Activated naive CD8-positive, alpha-beta T cell treated with anti-CD3 and anti-CD28 coated beads, Interleukin-2, amount 50 U/mL, for 16 hours (primary cell): ENCODE data around the gene GARNL3.

Experiments used
- DNase-seq: peaks from one replicate; pipeline ENCODE4 v3.0.0-alpha.2; 2020; ENCODE audit warnings: low read depth, low spot score

GARNL3 gene

GRCh38 chr9:127349483-127350113 is 85.0 kb downstream of the GARNL3 start:
- DNase-seq = no peak

- no peak for DNase-seq
Observed at GRCh38 chr9:127351182-127352166, 86.9 kb downstream of the GARNL3 start.

GRCh38 chr9:127353882-127354281 is 89.3 kb downstream of the GARNL3 start:
- no peak for DNase-seq

- no peak for DNase-seq
Observed at GRCh38 chr9:127356906-127357305, 92.3 kb downstream of the GARNL3 start.

- DNase-seq = no peak
Observed at GRCh38 chr9:127358023-127358535, 93.5 kb downstream of the GARNL3 start.

- DNase-seq = no peak
Observed at GRCh38 chr9:127358770-127359169, 94.2 kb downstream of the GARNL3 start.

GRCh38 chr9:127360250-127360649 is 95.7 kb downstream of the GARNL3 start:
- no peak for DNase-seq

- DNase-seq = no peak
Observed at GRCh38 chr9:127360829-127361228, 96.3 kb downstream of the GARNL3 start.

- no peak for DNase-seq
Observed at GRCh38 chr9:127361561-127361960, 97.0 kb downstream of the GARNL3 start.

GRCh38 chr9:127362829-127363228 is 98.3 kb downstream of the GARNL3 start:
- no peak for DNase-seq

- no peak for DNase-seq
Observed at GRCh38 chr9:127365461-127365860, 100.9 kb downstream of the GARNL3 start.

- DNase-seq = no peak
Observed at GRCh38 chr9:127366594-127366993, 102.0 kb downstream of the GARNL3 start.

GRCh38 chr9:127368852-127369402 is 104.4 kb downstream of the GARNL3 start:
- no peak for DNase-seq

- DNase-seq = no peak
Observed at GRCh38 chr9:127369428-127369827, 104.9 kb downstream of the GARNL3 start.

GRCh38 chr9:127370147-127370579 is 105.6 kb downstream of the GARNL3 start:
- DNase-seq = no peak

GRCh38 chr9:127370672-127371648 is 106.4 kb downstream of the GARNL3 start:
- no peak for DNase-seq

- DNase-seq = no peak
Observed at GRCh38 chr9:127380479-127380878, 115.9 kb downstream of the GARNL3 start.

GRCh38 chr9:127382541-127382940 is 118.0 kb downstream of the GARNL3 start:
- no peak for DNase-seq

- DNase-seq = no peak
Observed at GRCh38 chr9:127384016-127384730, 119.6 kb downstream of the GARNL3 start.

GRCh38 chr9:127384901-127385300 is 120.3 kb downstream of the GARNL3 start:
- DNase-seq = no peak
